Spleen (tissue), 11 donors: ENCODE measurements around the gene ADAMTS17. TPM values are rescaled to one million over a fixed set of nuclear protein-coding genes. Genes with fewer than 3 reads are reported as not detected.

Source experiments
- DNase-seq: peaks from one replicate; pipeline ENCODE4 v3.0.0-alpha.2; 2020
- H3K27ac ChIP-seq, 8 donors: fragments of 200-600 bp; sonication (generic) in 7 of 8; 1 replicate in 4 of 8; 2 replicates in 4 of 8; pipeline versions ENCODE4 v1.5.0 to v1.8.0; 2016 to 2021; ENCODE audit warnings: inconsistent platforms in 4 of 8, mild to moderate bottlenecking in 4 of 8, moderate library complexity in 1 of 8
- H3K27me3 ChIP-seq, 7 donors: fragments of 200-600 bp; sonication (generic) in 6 of 7; replicated peaks in 1 of 7; 1 replicate in 4 of 7; 2 replicates in 3 of 7; pipeline versions ENCODE4 v1.5.0 to v1.8.0; 2016 to 2021; ENCODE audit warnings: inconsistent platforms in 3 of 7, mild to moderate bottlenecking in 1 of 7
- H3K36me3 ChIP-seq, 6 donors: fragments of 200-600 bp; sonication (generic) in 5 of 6; 1 replicate in 4 of 6; 2 replicates in 2 of 6; pipeline versions ENCODE4 v1.5.0 to v1.8.0; 2016 to 2021; ENCODE audit warnings: inconsistent platforms in 2 of 6
- H3K4me1 ChIP-seq, 6 donors: fragments of 200-600 bp; sonication (generic) in 5 of 6; 1 replicate in 3 of 6; 2 replicates in 3 of 6; pipeline versions ENCODE4 v1.5.0 to v1.8.0; 2016 to 2021; ENCODE audit warnings: inconsistent platforms in 3 of 6
- H3K4me3 ChIP-seq, 8 donors: fragments of 200-600 bp; sonication (generic) in 7 of 8; 1 replicate in 4 of 8; 2 replicates in 4 of 8; pipeline versions ENCODE4 v1.5.0 to v1.8.0; 2016 to 2021; ENCODE audit warnings: inconsistent platforms in 4 of 8, mild to moderate bottlenecking in 4 of 8, moderate library complexity in 2 of 8
- H3K9me3 ChIP-seq, 8 donors: fragments of 200-600 bp; sonication (generic) in 7 of 8; 1 replicate in 4 of 8; 2 replicates in 4 of 8; pipeline versions ENCODE4 v1.5.0 to v1.8.0; 2016 to 2021; ENCODE audit warnings: inconsistent platforms in 4 of 8
- POLR2A ChIP-seq, 3 donors: fragments of 450-650 bp; IDR thresholded peaks; one replicate each; pipeline ENCODE4 v1.5.1; 2017; ENCODE audit warnings: antibody characterized with exemption in 3 of 3, mild to moderate bottlenecking in 1 of 3
- POLR2AphosphoS5 ChIP-seq, 3 donors: sonication (generic); formaldehyde crosslinking; IDR thresholded peaks; one replicate each; pipeline ENCODE4 v1.5.1; 2017; ENCODE audit warnings: antibody characterized with exemption in 3 of 3
- WGBS, 5 donors: extraction: QIAGEN DNeasy Blood & Tissue Kit in 3 of 5; methylation state at CpG; one replicate each; pipeline versions ENCODE4 v1.1.5 to v1.1.7; 2013 to 2018; 5-methylcytosine and 5-hydroxymethylcytosine counted together
- intact Hi-C: fragments of 100-400 bp; cut with DNase I; formaldehyde crosslinking; loops from one replicate; pipeline ENCODE4 v1.15.0; 2023; ENCODE audit warnings: low total_unique reads
- polyA plus RNA-seq, 3 donors: library from polyadenylated mRNA; stranded (reverse); fragments of 200-250 nt; gene quantifications; one replicate each; pipeline ENCODE4 v1.2.1, GENCODE V29; 2013
- total RNA-seq, 7 donors: library from RNA; depleted of rRNA in 3 of 7; stranded (reverse); fragments of >200 nt in 3 of 7; fragmentation: NEBNext Ultra II Directional in 4 of 7; extraction: Animal tissue kit (Norgen Biotek cat#: 25700) in 4 of 7; gene quantifications; one replicate each; pipeline versions ENCODE4 v1.1.0 to v1.2.1, GENCODE V29; 2016 to 2021
- TF ChIP-seq, protein P1 (sequence below), 11 experiments: fragments of 200-600 bp in 7 of 11; fragments of 450-650 bp in 4 of 11; sonication (generic) in 4 of 11; IDR thresholded peaks in 8 of 11; conservative IDR thresholded peaks in 3 of 11; 1 replicate in 7 of 11; 2 replicates in 4 of 11; pipeline versions ENCODE4 v1.4.0 to v1.8.0; 2016 to 2021; ENCODE audit warnings: antibody characterized with exemption in 11 of 11, inconsistent platforms in 4 of 11, mild to moderate bottlenecking in 1 of 11
- donor health status: healthy with polysubstance abuse.
- donor health status: DM: no; HTN: no; CAD: no; lungs with moderate emphysema.
- donor health status: DM: no; HTN: no; CAD: no.
- donor health status: Bipolar disorder and iron deficiency.
- donor health status: healthy.
- donor health status: DM: no; HTN: no; CAD: no.
- donor health status: DM: yes; HTN: yes; CAD: no.

Gene ADAMTS17
- total and polyA plus RNA-seq, 10 donors = 0.21 to 13.2 (median 5.8) TPM

- Histone ChIP-seq H3K36me3 (no peaks in the 10 kb centered on the region), H3K9me3 (no peaks in the 10 kb centered on the region), H3K27ac (no peak overlapping the region), H3K27me3 (no peaks in the 10 kb centered on the region), H3K4me1 (no peaks in the 10 kb centered on the region), H3K4me3 (no peak overlapping the region)
- intact Hi-C loops = no loop called here
- peak; percentile 20 for DNase-seq
- WGBS, 5 donors = 79 to 88% (median 83%) methylated on average over 14 of the region's 14 CpGs
- TF ChIP-seq POLR2AphosphoS5 (IDR thresholded peaks at IDR 0.05) = no peak
- TF ChIP-seq POLR2A (IDR thresholded peaks at IDR 0.05) = no peak
- TF ChIP-seq, protein P1, sequence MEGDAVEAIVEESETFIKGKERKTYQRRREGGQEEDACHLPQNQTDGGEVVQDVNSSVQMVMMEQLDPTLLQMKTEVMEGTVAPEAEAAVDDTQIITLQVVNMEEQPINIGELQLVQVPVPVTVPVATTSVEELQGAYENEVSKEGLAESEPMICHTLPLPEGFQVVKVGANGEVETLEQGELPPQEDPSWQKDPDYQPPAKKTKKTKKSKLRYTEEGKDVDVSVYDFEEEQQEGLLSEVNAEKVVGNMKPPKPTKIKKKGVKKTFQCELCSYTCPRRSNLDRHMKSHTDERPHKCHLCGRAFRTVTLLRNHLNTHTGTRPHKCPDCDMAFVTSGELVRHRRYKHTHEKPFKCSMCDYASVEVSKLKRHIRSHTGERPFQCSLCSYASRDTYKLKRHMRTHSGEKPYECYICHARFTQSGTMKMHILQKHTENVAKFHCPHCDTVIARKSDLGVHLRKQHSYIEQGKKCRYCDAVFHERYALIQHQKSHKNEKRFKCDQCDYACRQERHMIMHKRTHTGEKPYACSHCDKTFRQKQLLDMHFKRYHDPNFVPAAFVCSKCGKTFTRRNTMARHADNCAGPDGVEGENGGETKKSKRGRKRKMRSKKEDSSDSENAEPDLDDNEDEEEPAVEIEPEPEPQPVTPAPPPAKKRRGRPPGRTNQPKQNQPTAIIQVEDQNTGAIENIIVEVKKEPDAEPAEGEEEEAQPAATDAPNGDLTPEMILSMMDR (IDR thresholded peaks at IDR 0.05 in 8 of 11, conservative IDR thresholded peaks at IDR 0.05 in 3 of 11) = no peak
Observed at GRCh38 chr15:100220058-100220768, 121.6 kb downstream of the ADAMTS17 start.

DNA sequence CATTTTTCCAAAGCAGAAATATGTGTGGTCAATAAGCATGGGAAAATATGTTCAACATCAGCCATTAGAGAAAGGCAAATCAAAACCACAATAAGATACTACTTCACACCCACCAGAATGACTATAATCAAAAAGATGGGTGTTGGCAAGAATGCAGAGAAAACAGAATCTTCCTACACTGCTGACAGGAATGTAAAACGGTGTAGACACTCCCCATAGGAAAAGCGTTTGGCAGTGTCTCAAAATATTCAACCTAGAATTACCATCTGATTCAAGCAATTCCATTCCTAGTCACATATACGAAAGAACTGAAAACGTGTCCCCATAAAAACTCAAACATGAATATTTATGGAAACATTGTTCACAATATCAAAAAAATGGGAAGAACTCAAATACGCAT lies 123.3 kb downstream of the ADAMTS17 start:
- intact Hi-C loops = no loop called here
- no peaks in the 10 kb centered on the region for H3K4me1 ChIP-seq
- H3K9me3 ChIP-seq = no peaks in the 10 kb centered on the region
- 77 to 87% (median 84%) methylated on average over 5 of the region's 5 CpGs for WGBS, 5 donors
- no peak overlapping the region for H3K27ac ChIP-seq
- TF ChIP-seq, protein P1 (IDR thresholded peaks at IDR 0.05 in 8 of 11, conservative IDR thresholded peaks at IDR 0.05 in 3 of 11) = no peak
- TF ChIP-seq POLR2A (IDR thresholded peaks at IDR 0.05) (no peak), POLR2AphosphoS5 (IDR thresholded peaks at IDR 0.05) (no peak)
- no peaks in the 10 kb centered on the region for H3K27me3 ChIP-seq
- no peak overlapping the region for H3K4me3 ChIP-seq
- no peaks in the 10 kb centered on the region for H3K36me3 ChIP-seq
- DNase-seq = no peak

GRCh38 chr15:100216182-100216581 lies 125.6 kb downstream of the ADAMTS17 start:
- DNase-seq = peak; percentile 16
- no peak overlapping the region for H3K4me3 ChIP-seq
- no peaks in the 10 kb centered on the region for H3K9me3 ChIP-seq
- no peaks in the 10 kb centered on the region for H3K27me3 ChIP-seq
- H3K4me1 ChIP-seq = no peaks in the 10 kb centered on the region
- TF ChIP-seq POLR2A (IDR thresholded peaks at IDR 0.05) (no peak), POLR2AphosphoS5 (IDR thresholded peaks at IDR 0.05) (no peak)
- TF ChIP-seq, protein P1 (IDR thresholded peaks at IDR 0.05 in 8 of 11, conservative IDR thresholded peaks at IDR 0.05 in 3 of 11) = no peak
- WGBS, 5 donors = 82 to 91% (median 90%) methylated on average over 8 of the region's 8 CpGs
- H3K36me3 ChIP-seq = no peaks in the 10 kb centered on the region
- no peak overlapping the region for H3K27ac ChIP-seq
- intact Hi-C loops = no loop called here

GRCh38 chr15:100215843-100216169 lies 126.0 kb downstream of the ADAMTS17 start:
- no peak overlapping the region for H3K27ac ChIP-seq
- DNase-seq = no peak
- intact Hi-C loops = no loop called here
- TF ChIP-seq, protein P1 (IDR thresholded peaks at IDR 0.05 in 8 of 11, conservative IDR thresholded peaks at IDR 0.05 in 3 of 11) = no peak
- no peak for TF ChIP-seq POLR2AphosphoS5 (IDR thresholded peaks at IDR 0.05)
- no peak for TF ChIP-seq POLR2A (IDR thresholded peaks at IDR 0.05)
- no peaks in the 10 kb centered on the region for H3K4me1 ChIP-seq
- H3K4me3 ChIP-seq = no peak overlapping the region
- 74 to 81% (median 75%) methylated on average over 2 to 3 of the region's 3 CpGs for WGBS, 5 donors
- H3K9me3 ChIP-seq = no peaks in the 10 kb centered on the region
- no peaks in the 10 kb centered on the region for H3K36me3 ChIP-seq
- H3K27me3 ChIP-seq = no peaks in the 10 kb centered on the region
